GM12878 (cell line): Measurements from ENCODE around the gene ZFP90.

Source experiments
- BMI1 ChIP-seq: fragments of 450-650 bp; IDR thresholded peaks from 2 replicates; pipeline ENCODE4 v1.6.1; 2016; ENCODE audit warnings: mild to moderate bottlenecking, moderate library complexity, borderline replicate concordance
- FOXK2 ChIP-seq: fragments of 450-650 bp; IDR thresholded peaks from 2 replicates; pipeline ENCODE4 v1.6.1; 2017; ENCODE audit warnings: mild to moderate bottlenecking, moderate library complexity
- NFYB ChIP-seq: IDR thresholded peaks from 2 replicates; pipeline ENCODE4 v1.6.1; 2011; ENCODE audit warnings: low read depth, mild to moderate bottlenecking, low read length, improper control_type of control experiment, moderate library complexity; ENCODE audit not compliant: insufficient read depth
- POLR2A ChIP-seq: IDR thresholded peaks from 2 replicates; pipeline ENCODE4 v1.6.1; 2011; ENCODE audit warnings: low read depth, mild to moderate bottlenecking, low read length
- POLR2AphosphoS5 ChIP-seq: IDR thresholded peaks from 2 replicates; pipeline ENCODE4 v1.6.1; 2011; ENCODE audit warnings: mild to moderate bottlenecking, low read length, inconsistent platforms
- SIN3A ChIP-seq: IDR thresholded peaks from 2 replicates; pipeline ENCODE4 v1.6.1; 2012; ENCODE audit warnings: low read depth, low read length, improper control_type of control experiment
- TARDBP ChIP-seq: IDR thresholded peaks from 2 replicates; pipeline ENCODE4 v1.6.1; 2016; ENCODE audit warnings: borderline replicate concordance
- TCF12 ChIP-seq: IDR thresholded peaks from 2 replicates; pipeline ENCODE4 v1.6.1; 2011; ENCODE audit warnings: low read depth, mild to moderate bottlenecking, low read length
- ZNF384 ChIP-seq: IDR thresholded peaks from 2 replicates; pipeline ENCODE4 v1.6.1; 2012; ENCODE audit warnings: low read depth, mild to moderate bottlenecking, low read length, improper control_type of control experiment, borderline replicate concordance
- TF ChIP-seq, protein P1 (sequence below): IDR thresholded peaks from 2 replicates; pipeline ENCODE4 v1.6.1; 2012; ENCODE audit warnings: mild to moderate bottlenecking, low read depth, low read length
- TF ChIP-seq, protein P2 (sequence below), 3 experiments: IDR thresholded peaks in 2 of 3; conservative IDR thresholded peaks in 1 of 3; 2 replicates each; pipeline ENCODE4 v1.5.1; 2011; ENCODE audit warnings: low read depth in 3 of 3, low read length in 3 of 3, mild to moderate bottlenecking in 3 of 3, control low read depth in 2 of 3, moderate library complexity in 2 of 3, inconsistent platforms in 1 of 3, mixed read lengths in 1 of 3; ENCODE audit not compliant: control insufficient read depth in 2 of 3, insufficient read depth in 1 of 3; ENCODE audit errors: extremely low read depth in 1 of 3
- TF ChIP-seq, protein P3 (sequence below): IDR thresholded peaks from 2 replicates; pipeline ENCODE4 v1.6.1; 2011; ENCODE audit warnings: low read depth, low read length, improper control_type of control experiment, borderline replicate concordance

DNA sequence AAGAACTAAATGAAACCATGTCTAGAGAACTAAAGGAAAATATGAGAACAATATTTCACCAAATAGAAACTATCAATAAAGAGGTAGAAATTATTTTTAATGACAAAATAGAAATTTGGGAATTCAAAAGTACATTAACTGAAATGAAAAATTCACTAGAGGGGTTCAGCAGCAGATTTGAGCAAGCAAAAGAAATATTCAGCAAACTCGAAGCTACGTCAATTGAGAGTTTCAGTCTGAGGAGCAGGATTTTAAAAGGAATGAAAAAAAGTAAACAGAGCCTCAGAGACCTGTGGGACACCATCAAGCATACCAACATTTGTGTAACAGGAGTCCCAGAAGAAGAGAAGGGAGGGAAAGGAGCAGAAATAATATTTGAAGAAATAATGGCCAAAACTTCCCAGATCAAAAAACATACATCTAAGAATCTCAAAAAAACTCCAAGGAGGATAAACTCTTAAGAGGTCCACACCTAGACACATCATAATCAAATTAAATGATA is 38.3 kb downstream of the ZFP90 start:
- no peak for TF ChIP-seq SIN3A
- TF ChIP-seq FOXK2, result no peak
- TF ChIP-seq, protein P1, sequence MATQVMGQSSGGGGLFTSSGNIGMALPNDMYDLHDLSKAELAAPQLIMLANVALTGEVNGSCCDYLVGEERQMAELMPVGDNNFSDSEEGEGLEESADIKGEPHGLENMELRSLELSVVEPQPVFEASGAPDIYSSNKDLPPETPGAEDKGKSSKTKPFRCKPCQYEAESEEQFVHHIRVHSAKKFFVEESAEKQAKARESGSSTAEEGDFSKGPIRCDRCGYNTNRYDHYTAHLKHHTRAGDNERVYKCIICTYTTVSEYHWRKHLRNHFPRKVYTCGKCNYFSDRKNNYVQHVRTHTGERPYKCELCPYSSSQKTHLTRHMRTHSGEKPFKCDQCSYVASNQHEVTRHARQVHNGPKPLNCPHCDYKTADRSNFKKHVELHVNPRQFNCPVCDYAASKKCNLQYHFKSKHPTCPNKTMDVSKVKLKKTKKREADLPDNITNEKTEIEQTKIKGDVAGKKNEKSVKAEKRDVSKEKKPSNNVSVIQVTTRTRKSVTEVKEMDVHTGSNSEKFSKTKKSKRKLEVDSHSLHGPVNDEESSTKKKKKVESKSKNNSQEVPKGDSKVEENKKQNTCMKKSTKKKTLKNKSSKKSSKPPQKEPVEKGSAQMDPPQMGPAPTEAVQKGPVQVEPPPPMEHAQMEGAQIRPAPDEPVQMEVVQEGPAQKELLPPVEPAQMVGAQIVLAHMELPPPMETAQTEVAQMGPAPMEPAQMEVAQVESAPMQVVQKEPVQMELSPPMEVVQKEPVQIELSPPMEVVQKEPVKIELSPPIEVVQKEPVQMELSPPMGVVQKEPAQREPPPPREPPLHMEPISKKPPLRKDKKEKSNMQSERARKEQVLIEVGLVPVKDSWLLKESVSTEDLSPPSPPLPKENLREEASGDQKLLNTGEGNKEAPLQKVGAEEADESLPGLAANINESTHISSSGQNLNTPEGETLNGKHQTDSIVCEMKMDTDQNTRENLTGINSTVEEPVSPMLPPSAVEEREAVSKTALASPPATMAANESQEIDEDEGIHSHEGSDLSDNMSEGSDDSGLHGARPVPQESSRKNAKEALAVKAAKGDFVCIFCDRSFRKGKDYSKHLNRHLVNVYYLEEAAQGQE, result no peak
- TF ChIP-seq POLR2A, result no peak
- TF ChIP-seq BMI1, result no peak
- TF ChIP-seq, protein P2, sequence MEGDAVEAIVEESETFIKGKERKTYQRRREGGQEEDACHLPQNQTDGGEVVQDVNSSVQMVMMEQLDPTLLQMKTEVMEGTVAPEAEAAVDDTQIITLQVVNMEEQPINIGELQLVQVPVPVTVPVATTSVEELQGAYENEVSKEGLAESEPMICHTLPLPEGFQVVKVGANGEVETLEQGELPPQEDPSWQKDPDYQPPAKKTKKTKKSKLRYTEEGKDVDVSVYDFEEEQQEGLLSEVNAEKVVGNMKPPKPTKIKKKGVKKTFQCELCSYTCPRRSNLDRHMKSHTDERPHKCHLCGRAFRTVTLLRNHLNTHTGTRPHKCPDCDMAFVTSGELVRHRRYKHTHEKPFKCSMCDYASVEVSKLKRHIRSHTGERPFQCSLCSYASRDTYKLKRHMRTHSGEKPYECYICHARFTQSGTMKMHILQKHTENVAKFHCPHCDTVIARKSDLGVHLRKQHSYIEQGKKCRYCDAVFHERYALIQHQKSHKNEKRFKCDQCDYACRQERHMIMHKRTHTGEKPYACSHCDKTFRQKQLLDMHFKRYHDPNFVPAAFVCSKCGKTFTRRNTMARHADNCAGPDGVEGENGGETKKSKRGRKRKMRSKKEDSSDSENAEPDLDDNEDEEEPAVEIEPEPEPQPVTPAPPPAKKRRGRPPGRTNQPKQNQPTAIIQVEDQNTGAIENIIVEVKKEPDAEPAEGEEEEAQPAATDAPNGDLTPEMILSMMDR (IDR thresholded peaks at IDR 0.05 in 2 of 3, conservative IDR thresholded peaks at IDR 0.05 in 1 of 3; ENCODE audit: control insufficient read depth in 2 of 3, extremely low read depth in 1 of 3, insufficient read depth in 1 of 3, low read depth in 3 of 3, low read length in 3 of 3), result no peak
- no peak for TF ChIP-seq TCF12
- TF ChIP-seq, protein P3, sequence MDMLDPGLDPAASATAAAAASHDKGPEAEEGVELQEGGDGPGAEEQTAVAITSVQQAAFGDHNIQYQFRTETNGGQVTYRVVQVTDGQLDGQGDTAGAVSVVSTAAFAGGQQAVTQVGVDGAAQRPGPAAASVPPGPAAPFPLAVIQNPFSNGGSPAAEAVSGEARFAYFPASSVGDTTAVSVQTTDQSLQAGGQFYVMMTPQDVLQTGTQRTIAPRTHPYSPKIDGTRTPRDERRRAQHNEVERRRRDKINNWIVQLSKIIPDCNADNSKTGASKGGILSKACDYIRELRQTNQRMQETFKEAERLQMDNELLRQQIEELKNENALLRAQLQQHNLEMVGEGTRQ, result no peak
- no peak for TF ChIP-seq TARDBP
- TF ChIP-seq ZNF384, result no peak
- no peak for TF ChIP-seq NFYB
- no peak for TF ChIP-seq POLR2AphosphoS5
